NB4 (cell line): Measurements from ENCODE around the gene INSC.
"Not testable (repeated sequence)": the region's sequence is repeated elsewhere in the genome, so short reads cannot be mapped to it uniquely, and the experiment has no call there.

Source experiments
- DNase-seq: peaks from one replicate; pipeline ENCODE4 v3.0.0; 2010; ENCODE audit warnings: low read depth
- H3K4me3 ChIP-seq: one replicate; pipeline ENCODE4 v1.5.1; 2011; ENCODE audit warnings: mild to moderate bottlenecking, low read depth, low read length, moderate library complexity
- CTCF ChIP-seq: IDR thresholded peaks from one replicate; pipeline ENCODE4 v1.5.1; 2012; ENCODE audit warnings: low read depth, low read length
- MAX ChIP-seq: IDR thresholded peaks from 2 replicates; pipeline ENCODE4 v1.6.1; 2011; ENCODE audit warnings: low read depth, low read length
- MYC ChIP-seq: IDR thresholded peaks from 2 replicates; pipeline ENCODE4 v1.6.1; 2011; ENCODE audit warnings: low read depth, low read length
- POLR2A ChIP-seq: IDR thresholded peaks from 2 replicates; pipeline ENCODE4 v1.6.1; 2011; ENCODE audit warnings: mild to moderate bottlenecking; ENCODE audit not compliant: insufficient read length; ENCODE audit errors: extremely low read depth

INSC gene

GRCh38 chr11:15114501-15115475 lies at the start of gene INSC:
TSS of gene INSC (plus strand) at chr11:15114923. CDS start at chr11:15149175, 34,252 bp downstream.
- DNase-seq = no peak
- TF ChIP-seq MAX (no peak), POLR2A (no peak), MYC (no peak)
- H3K4me3 ChIP-seq = no peak within 1 kb of the TSS

GRCh38 chr11:15069751-15070150 lies 45.0 kb upstream of the INSC start:
- not testable (repeated sequence) for H3K4me3 ChIP-seq, DNase-seq

GRCh38 chr11:15071556-15072255 lies 43.0 kb upstream of the INSC start:
- TF ChIP-seq POLR2A = no peak
- no peak for TF ChIP-seq MAX
- no peak for TF ChIP-seq CTCF
- no peak for TF ChIP-seq MYC
- H3K4me3 ChIP-seq = no peak overlapping the region
- no peak for DNase-seq

GRCh38 chr11:15072551-15073143 lies 42.1 kb upstream of the INSC start:
- no peak for DNase-seq
- no peak for TF ChIP-seq MAX
- TF ChIP-seq CTCF = no peak
- no peak for TF ChIP-seq POLR2A
- no peak for TF ChIP-seq MYC
- no peak overlapping the region for H3K4me3 ChIP-seq

GRCh38 chr11:15073361-15074205 lies 41.1 kb upstream of the INSC start, which contains the start of gene CALCB:
TSS of gene CALCB (plus strand) at chr11:15073593. CDS start at chr11:15074719, 1,126 bp downstream.
- TF ChIP-seq MAX (no peak), CTCF (no peak), POLR2A (no peak), MYC (no peak)
- DNase-seq = no peak
- no peak within 1 kb of the TSS for H3K4me3 ChIP-seq
